Islet of Langerhans (tissue), 1 donor: Measurements from ENCODE around the gene RASSF4.
"Not testable (repeated sequence)": the region's sequence is repeated elsewhere in the genome, so short reads cannot be mapped to it uniquely, and the experiment has no call there.

Experiments used
- FAIRE-seq: peaks from one replicate; lab custom pipeline; 2011; peaks lifted over from hg19 to GRCh38; lab: Jason Lieb, UNC

RASSF4 gene

GRCh38 chr10:45006276-45007030, 46.9 kb downstream of the RASSF4 start:
- FAIRE-seq: no peak

GRCh38 chr10:45008524-45009161, 49.0 kb downstream of the RASSF4 start:
- peak; percentile 98 for FAIRE-seq

GRCh38 chr10:45014557-45014956, 55.0 kb downstream of the RASSF4 start:
- not testable (repeated sequence) for FAIRE-seq

GRCh38 chr10:45015590-45015989, 56.0 kb downstream of the RASSF4 start:
- no peak for FAIRE-seq

GRCh38 chr10:45023426-45023825, 63.8 kb downstream of the RASSF4 start:
- FAIRE-seq: no peak

- no peak for FAIRE-seq
Observed at GRCh38 chr10:45034301-45034700, 74.7 kb downstream of the RASSF4 start.

GRCh38 chr10:45035673-45036072, 76.1 kb downstream of the RASSF4 start:
- no peak for FAIRE-seq

- FAIRE-seq: no peak
Observed at GRCh38 chr10:45040921-45041542, 81.4 kb downstream of the RASSF4 start.

- no peak for FAIRE-seq
Observed at GRCh38 chr10:45044290-45044689, 84.7 kb downstream of the RASSF4 start.
